Stimulated activated naive B cell treated with anti-CD40 and anti-IgM and Interleukin-4, amounts not matched to agents 10 μg/mL and 1 μg/mL and 100 μg/mL, for 72 hours (primary cell): ENCODE results near the gene LCK.

Experiments
- ATAC-seq, 2 donors: fragments of 150-1000 bp; cut with Tn5 transposase; replicated peaks; 2 replicates each; pipeline ENCODE4 v1.10.0; 2021; ENCODE audit warnings: moderate library complexity in 1 of 2
- DNase-seq: peaks from one replicate; pipeline ENCODE4 v3.0.0; 2021
- H3K27ac Mint-ChIP-seq: one replicate; pipeline ENCODE4 v1.8.0; 2022; ENCODE audit warnings: mild to moderate bottlenecking, mixed read lengths
- H3K27me3 Mint-ChIP-seq, 2 donors: one replicate each; pipeline ENCODE4 v1.8.0; 2022; ENCODE audit warnings: mixed read lengths in 2 of 2
- H3K36me3 Mint-ChIP-seq, 2 donors: one replicate each; pipeline ENCODE4 v1.8.0; 2022; ENCODE audit warnings: mixed read lengths in 2 of 2, mild to moderate bottlenecking in 1 of 2
- H3K4me1 Mint-ChIP-seq, 2 donors: one replicate each; pipeline ENCODE4 v1.8.0; 2022; ENCODE audit warnings: mixed read lengths in 2 of 2, mild to moderate bottlenecking in 1 of 2
- H3K4me3 Mint-ChIP-seq, 2 donors: one replicate each; pipeline ENCODE4 v1.8.0; 2022; ENCODE audit warnings: mild to moderate bottlenecking in 2 of 2, mixed read lengths in 2 of 2, moderate library complexity in 1 of 2
- H3K9me3 Mint-ChIP-seq, 2 donors: one replicate each; pipeline ENCODE4 v1.8.0; 2022; ENCODE audit warnings: mixed read lengths in 2 of 2, mild to moderate bottlenecking in 1 of 2

LCK gene

GRCh38 chr1:32334864-32335534 is 83.9 kb downstream of the LCK start:
- Mint-ChIP-seq H3K9me3 (no peaks in the 10 kb centered on the region), H3K27me3 (no peaks in the 10 kb centered on the region), H3K36me3 (peaks cover 22 to 44% of the 10 kb centered on the region in 2 donors), H3K4me1 (peaks cover 48 to 83% of the 10 kb centered on the region in 2 donors), H3K27ac (peak overlapping the region; percentile 92), H3K4me3 (peak overlapping the region; percentile 88 to 93)
- ATAC-seq (peak; percentile 8 to 13), DNase-seq (peak; percentile 45)

- ATAC-seq (no peak), DNase-seq (no peak)
- Mint-ChIP-seq H3K4me1 (peaks cover 49 to 85% of the 10 kb centered on the region in 2 donors), H3K27ac (no peak overlapping the region), H3K27me3 (no peaks in the 10 kb centered on the region), H3K36me3 (peaks cover 21 to 41% of the 10 kb centered on the region in 2 donors), H3K9me3 (no peaks in the 10 kb centered on the region), H3K4me3 (peak overlapping the region; percentile 88 to 93)
Measured at GRCh38 chr1:32335535-32335789, 84.4 kb downstream of the LCK start.
